VCaP (cell line): ENCODE measurements around the gene PANK2.

Source experiments
- H3K27ac ChIP-seq: fragments of 450-650 bp; 2 replicates; pipeline ENCODE4 v1.5.1; 2017
- CTCF ChIP-seq: fragments of 450-650 bp; conservative IDR thresholded peaks from 2 replicates; pipeline ENCODE4 v1.5.1; 2017; ENCODE audit warnings: mild to moderate bottlenecking, moderate library complexity

Gene PANK2

GRCh38 chr20:3908667-3909066 lies 19.5 kb downstream of the PANK2 start:
- TF ChIP-seq CTCF, result no peak

GRCh38 chr20:3909952-3910366 lies 20.8 kb downstream of the PANK2 start:
- peak overlapping the region; percentile 23 for H3K27ac ChIP-seq
- TF ChIP-seq CTCF, result no peak

More at GRCh38 chr20:3908667-3909066, 19.5 kb downstream of the PANK2 start:
- H3K27ac ChIP-seq, result no peak overlapping the region

GRCh38 chr20:3910853-3911252 lies 21.7 kb downstream of the PANK2 start:
- H3K27ac ChIP-seq, result peak overlapping the region; percentile 23; the same call in 1 of the 2 replicates
- no peak for TF ChIP-seq CTCF

- no peak overlapping the region for H3K27ac ChIP-seq
- TF ChIP-seq CTCF, result no peak
These were observed 22.8 kb downstream of the PANK2 start for GRCh38 chr20:3911956-3912355.

- no peak for TF ChIP-seq CTCF
- H3K27ac ChIP-seq, result no peak overlapping the region
These were observed 25.3 kb downstream of the PANK2 start for GRCh38 chr20:3914446-3914845.

GRCh38 chr20:3915691-3916090 lies 26.5 kb downstream of the PANK2 start:
- no peak overlapping the region for H3K27ac ChIP-seq
- no peak for TF ChIP-seq CTCF

- H3K27ac ChIP-seq, result no peak overlapping the region
- TF ChIP-seq CTCF, result no peak
These were observed 27.2 kb downstream of the PANK2 start for GRCh38 chr20:3916364-3916763.

GRCh38 chr20:3919352-3919751 lies 30.2 kb downstream of the PANK2 start:
- H3K27ac ChIP-seq, result no peak overlapping the region

More at GRCh38 chr20:3919352-3919751, 30.2 kb downstream of the PANK2 start:
- TF ChIP-seq CTCF, result no peak
